HepG2 (cell line): ENCODE data around the gene PHF10. TPM values are rescaled to one million over a fixed set of nuclear protein-coding genes. Genes with fewer than 3 reads are reported as not detected.
A peak's percentile ranks its signal among the peaks of the same experiment; 100 is the strongest.

ENCODE experiments used
- ATF7 ChIP-seq, 2 experiments: fragments of 450-650 bp in 1 of 2; sonication (generic) in 1 of 2; formaldehyde crosslinking in 1 of 2; IDR thresholded peaks; 2 replicates each; pipeline versions ENCODE4 v1.4.0 to v1.6.1; 2016 to 2020; ENCODE audit warnings: antibody characterized with exemption in 1 of 2, mild to moderate bottlenecking in 1 of 2, missing genetic modification reagents in 1 of 2
- CEBPG ChIP-seq: IDR thresholded peaks from 2 replicates; pipeline ENCODE4 v1.6.1; 2016
- FOSL1 ChIP-seq: sonication (generic); formaldehyde crosslinking; IDR thresholded peaks from 2 replicates; pipeline ENCODE4 v1.9.0; 2021; ENCODE audit warnings: missing genetic modification reagents, borderline replicate concordance
- HDAC6 ChIP-seq: fragments of 200-600 bp; sonication (generic); IDR thresholded peaks from 2 replicates; pipeline ENCODE4 v1.7.0; 2017; ENCODE audit warnings: mild to moderate bottlenecking, antibody characterized with exemption, low read length, low read depth
- HES4 ChIP-seq: sonication (generic); formaldehyde crosslinking; IDR thresholded peaks from 2 replicates; pipeline ENCODE4 v1.9.0; 2021; ENCODE audit warnings: mild to moderate bottlenecking, missing genetic modification reagents, borderline replicate concordance
- NCOA5 ChIP-seq: sonication (generic); formaldehyde crosslinking; IDR thresholded peaks from 2 replicates; pipeline ENCODE4 v1.4.0; 2020; ENCODE audit warnings: missing genetic modification reagents
- NR2F2 ChIP-seq: IDR thresholded peaks from 2 replicates; pipeline ENCODE4 v1.6.1; 2012; ENCODE audit warnings: low read depth, inconsistent platforms, borderline replicate concordance
- RFX5 ChIP-seq: IDR thresholded peaks from 2 replicates; pipeline ENCODE4 v1.6.1; 2011; ENCODE audit warnings: low read depth, low read length, improper control_type of control experiment
- SPEN ChIP-seq: sonication (generic); formaldehyde crosslinking; IDR thresholded peaks from 2 replicates; pipeline ENCODE4 v1.5.1; 2020; ENCODE audit warnings: low read depth, mild to moderate bottlenecking, missing genetic modification reagents
- TAF1 ChIP-seq: sonication (generic); formaldehyde crosslinking; IDR thresholded peaks from 2 replicates; pipeline ENCODE4 v1.4.0; 2020; ENCODE audit warnings: missing genetic modification reagents
- TBX3 ChIP-seq: fragments of 450-650 bp; IDR thresholded peaks from 2 replicates; pipeline ENCODE4 v1.6.1; 2017; ENCODE audit warnings: antibody characterized with exemption, mild to moderate bottlenecking, inconsistent platforms, borderline replicate concordance
- WIZ ChIP-seq: sonication (generic); formaldehyde crosslinking; IDR thresholded peaks from 2 replicates; pipeline ENCODE4 v1.5.1; 2020; ENCODE audit warnings: mild to moderate bottlenecking, missing genetic modification reagents
- ZFY ChIP-seq: sonication (generic); formaldehyde crosslinking; IDR thresholded peaks from 2 replicates; pipeline ENCODE4 v1.4.0; 2020; ENCODE audit warnings: missing genetic modification reagents
- ZNF317 ChIP-seq: sonication (generic); formaldehyde crosslinking; IDR thresholded peaks from 2 replicates; pipeline ENCODE4 v1.5.0; 2020; ENCODE audit warnings: mild to moderate bottlenecking, missing genetic modification reagents
- ZNF549 ChIP-seq: sonication (generic); formaldehyde crosslinking; IDR thresholded peaks from 2 replicates; pipeline ENCODE4 v1.5.0; 2020; ENCODE audit warnings: missing genetic modification reagents
- ZNF703 ChIP-seq: sonication (generic); formaldehyde crosslinking; IDR thresholded peaks from 2 replicates; pipeline ENCODE4 v1.5.1; 2020; ENCODE audit warnings: missing genetic modification reagents, mild to moderate bottlenecking, moderate library complexity, borderline replicate concordance
- ZNF841 ChIP-seq: sonication (generic); formaldehyde crosslinking; IDR thresholded peaks from 2 replicates; pipeline ENCODE4 v1.8.1; 2023; ENCODE audit warnings: missing genetic modification reagents, borderline replicate concordance
- polyA plus RNA-seq, 8 experiments: library from polyadenylated mRNA; depleted of rRNA in 3 of 8; stranded (reverse) in 7 of 8; unstranded in 1 of 8; fragments of >200 nt; fragmentation: Illumina TruSeq in 4 of 8; extraction: Trizol in 4 of 8; gene quantifications; 2 replicates each; pipeline versions ENCODE4 v1.2.1 to v1.2.3, GENCODE V29; 2011 to 2016; ENCODE audit warnings: low read depth in 4 of 8, missing spikeins in 1 of 8, mixed read lengths in 1 of 8; ENCODE audit not compliant: insufficient read depth in 1 of 8
- total RNA-seq, 5 experiments: library from RNA; depleted of rRNA; stranded (reverse); fragments of >200 nt; fragmentation: Illumina TruSeq; extraction: Trizol; gene quantifications; 2 replicates each; pipeline ENCODE4 v1.2.3, GENCODE V29; 2016; ENCODE audit warnings: low read depth in 1 of 5
- TF ChIP-seq, protein P1 (sequence below): sonication (generic); formaldehyde crosslinking; IDR thresholded peaks from 2 replicates; pipeline ENCODE4 v1.5.0; 2020; ENCODE audit warnings: mild to moderate bottlenecking, missing genetic modification reagents
- TF ChIP-seq, protein P2 (sequence below): sonication (generic); formaldehyde crosslinking; IDR thresholded peaks from 2 replicates; pipeline ENCODE4 v1.4.0; 2020; ENCODE audit warnings: missing genetic modification reagents
- TF ChIP-seq, protein P3 (sequence below): sonication (generic); formaldehyde crosslinking; IDR thresholded peaks from 2 replicates; pipeline ENCODE4 v1.8.0; 2022; ENCODE audit warnings: missing genetic modification reagents, mild to moderate bottlenecking, moderate library complexity, borderline replicate concordance
- TF ChIP-seq, protein P4 (sequence below): sonication (generic); formaldehyde crosslinking; IDR thresholded peaks from 2 replicates; pipeline ENCODE4 v1.4.0; 2020; ENCODE audit warnings: missing genetic modification reagents

Gene PHF10
- total and polyA plus RNA-seq, 2 of the 13 experiments (the other 11 are each of a cell fraction or from before 2014, with no cell fraction given): 42.1 to 84.1 TPM

- TF ChIP-seq, protein P1, sequence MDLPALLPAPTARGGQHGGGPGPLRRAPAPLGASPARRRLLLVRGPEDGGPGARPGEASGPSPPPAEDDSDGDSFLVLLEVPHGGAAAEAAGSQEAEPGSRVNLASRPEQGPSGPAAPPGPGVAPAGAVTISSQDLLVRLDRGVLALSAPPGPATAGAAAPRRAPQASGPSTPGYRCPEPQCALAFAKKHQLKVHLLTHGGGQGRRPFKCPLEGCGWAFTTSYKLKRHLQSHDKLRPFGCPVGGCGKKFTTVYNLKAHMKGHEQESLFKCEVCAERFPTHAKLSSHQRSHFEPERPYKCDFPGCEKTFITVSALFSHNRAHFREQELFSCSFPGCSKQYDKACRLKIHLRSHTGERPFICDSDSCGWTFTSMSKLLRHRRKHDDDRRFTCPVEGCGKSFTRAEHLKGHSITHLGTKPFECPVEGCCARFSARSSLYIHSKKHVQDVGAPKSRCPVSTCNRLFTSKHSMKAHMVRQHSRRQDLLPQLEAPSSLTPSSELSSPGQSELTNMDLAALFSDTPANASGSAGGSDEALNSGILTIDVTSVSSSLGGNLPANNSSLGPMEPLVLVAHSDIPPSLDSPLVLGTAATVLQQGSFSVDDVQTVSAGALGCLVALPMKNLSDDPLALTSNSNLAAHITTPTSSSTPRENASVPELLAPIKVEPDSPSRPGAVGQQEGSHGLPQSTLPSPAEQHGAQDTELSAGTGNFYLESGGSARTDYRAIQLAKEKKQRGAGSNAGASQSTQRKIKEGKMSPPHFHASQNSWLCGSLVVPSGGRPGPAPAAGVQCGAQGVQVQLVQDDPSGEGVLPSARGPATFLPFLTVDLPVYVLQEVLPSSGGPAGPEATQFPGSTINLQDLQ: 0 out of 2 replicates have a peak, but pooled peaks have one; percentile 57
- TF ChIP-seq, protein P2, sequence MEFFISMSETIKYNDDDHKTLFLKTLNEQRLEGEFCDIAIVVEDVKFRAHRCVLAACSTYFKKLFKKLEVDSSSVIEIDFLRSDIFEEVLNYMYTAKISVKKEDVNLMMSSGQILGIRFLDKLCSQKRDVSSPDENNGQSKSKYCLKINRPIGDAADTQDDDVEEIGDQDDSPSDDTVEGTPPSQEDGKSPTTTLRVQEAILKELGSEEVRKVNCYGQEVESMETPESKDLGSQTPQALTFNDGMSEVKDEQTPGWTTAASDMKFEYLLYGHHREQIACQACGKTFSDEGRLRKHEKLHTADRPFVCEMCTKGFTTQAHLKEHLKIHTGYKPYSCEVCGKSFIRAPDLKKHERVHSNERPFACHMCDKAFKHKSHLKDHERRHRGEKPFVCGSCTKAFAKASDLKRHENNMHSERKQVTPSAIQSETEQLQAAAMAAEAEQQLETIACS (CRISPR knock-in tag): no peak
- TF ChIP-seq TAF1 (CRISPR knock-in tag) (0 out of 2 replicates have a peak, but pooled peaks have one; percentile 1), RFX5 (no peak), NCOA5 (0 out of 2 replicates have a peak, but pooled peaks have one; percentile 30), ATF7 (IDR thresholded peaks at IDR 0.05) (peak; percentile 42; the same call in 1 of the 2 replicates), ATF7 (CRISPR knock-in tag; IDR thresholded peaks at IDR 0.05) (peak; percentile 13; the same call in 1 of the 2 replicates), ZNF549 (CRISPR knock-in tag) (no peak), NR2F2 (peak; percentile 86), HDAC6 (no peak), SPEN (peak; percentile 39; the same call in 1 of the 2 replicates), CEBPG (CRISPR knock-in tag) (peak; percentile 95), ZNF317 (CRISPR knock-in tag) (no peak; the same call in none of the 2 replicates), ZNF703 (CRISPR knock-in tag) (no peak; the same call in 1 of the 2 replicates), FOSL1 (CRISPR knock-in tag) (peak; percentile 81), HES4 (CRISPR knock-in tag) (no peak; the same call in 1 of the 2 replicates), TBX3 (no peak), ZNF841 (CRISPR knock-in tag) (peak; percentile 50; the same call in 1 of the 2 replicates), WIZ (no peak), ZFY (peak; percentile 17)
- TF ChIP-seq, protein P3, sequence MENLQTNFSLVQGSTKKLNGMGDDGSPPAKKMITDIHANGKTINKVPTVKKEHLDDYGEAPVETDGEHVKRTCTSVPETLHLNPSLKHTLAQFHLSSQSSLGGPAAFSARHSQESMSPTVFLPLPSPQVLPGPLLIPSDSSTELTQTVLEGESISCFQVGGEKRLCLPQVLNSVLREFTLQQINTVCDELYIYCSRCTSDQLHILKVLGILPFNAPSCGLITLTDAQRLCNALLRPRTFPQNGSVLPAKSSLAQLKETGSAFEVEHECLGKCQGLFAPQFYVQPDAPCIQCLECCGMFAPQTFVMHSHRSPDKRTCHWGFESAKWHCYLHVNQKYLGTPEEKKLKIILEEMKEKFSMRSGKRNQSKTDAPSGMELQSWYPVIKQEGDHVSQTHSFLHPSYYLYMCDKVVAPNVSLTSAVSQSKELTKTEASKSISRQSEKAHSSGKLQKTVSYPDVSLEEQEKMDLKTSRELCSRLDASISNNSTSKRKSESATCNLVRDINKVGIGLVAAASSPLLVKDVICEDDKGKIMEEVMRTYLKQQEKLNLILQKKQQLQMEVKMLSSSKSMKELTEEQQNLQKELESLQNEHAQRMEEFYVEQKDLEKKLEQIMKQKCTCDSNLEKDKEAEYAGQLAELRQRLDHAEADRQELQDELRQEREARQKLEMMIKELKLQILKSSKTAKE (CRISPR knock-in tag): 0 out of 2 replicates have a peak, but pooled peaks have one; percentile 50
- TF ChIP-seq, protein P4, sequence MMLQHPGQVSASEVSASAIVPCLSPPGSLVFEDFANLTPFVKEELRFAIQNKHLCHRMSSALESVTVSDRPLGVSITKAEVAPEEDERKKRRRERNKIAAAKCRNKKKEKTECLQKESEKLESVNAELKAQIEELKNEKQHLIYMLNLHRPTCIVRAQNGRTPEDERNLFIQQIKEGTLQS (CRISPR knock-in tag): peak; percentile 60; the same call in 1 of the 2 replicates
Measured at GRCh38 chr6:169725125-169726048, 1.1 kb upstream of the PHF10 start (continued).
